Skeletal muscle tissue (tissue), 4 donors: ENCODE results near the gene BACH2. TPM values are rescaled to one million over a fixed set of nuclear protein-coding genes. Genes with fewer than 3 reads are reported as not detected.

ENCODE experiments used
- H3K27ac ChIP-seq: one replicate; pipeline ENCODE4 v1.7.0; 2013; ENCODE audit warnings: mild to moderate bottlenecking, low read depth, low read length, inconsistent platforms
- H3K27me3 ChIP-seq, 3 donors: one replicate each; pipeline ENCODE4 v1.7.0; 2013; ENCODE audit warnings: low read length in 3 of 3; ENCODE audit not compliant: control insufficient read depth in 3 of 3, insufficient read depth in 3 of 3
- H3K36me3 ChIP-seq, 3 donors: one replicate each; pipeline ENCODE4 v1.7.0; 2013; ENCODE audit warnings: low read length in 3 of 3; ENCODE audit not compliant: control insufficient read depth in 3 of 3, insufficient read depth in 3 of 3
- H3K4me1 ChIP-seq, 3 donors: one replicate each; pipeline ENCODE4 v1.7.0; 2013; ENCODE audit warnings: low read length in 3 of 3, mild to moderate bottlenecking in 3 of 3; ENCODE audit not compliant: control insufficient read depth in 3 of 3, insufficient read depth in 3 of 3
- H3K4me3 ChIP-seq, 3 donors: one replicate each; pipeline ENCODE4 v1.7.0; 2013; ENCODE audit warnings: low read length in 3 of 3
- H3K9ac ChIP-seq, 3 donors: one replicate each; pipeline ENCODE4 v1.7.0; 2013; ENCODE audit warnings: low read length in 3 of 3, mild to moderate bottlenecking in 3 of 3, moderate library complexity in 2 of 3, low read depth in 1 of 3
- H3K9me3 ChIP-seq, 3 donors: one replicate each; pipeline ENCODE4 v1.7.0; 2013; ENCODE audit warnings: low read length in 3 of 3; ENCODE audit not compliant: control insufficient read depth in 3 of 3
- total RNA-seq: library from RNA; depleted of rRNA; stranded (reverse); fragments of >200 nt; gene quantifications from one replicate; pipeline ENCODE4 v1.2.3, GENCODE V29; 2014
- donor health status: Osteomylitis.

Gene BACH2
- total RNA-seq, 1 donor from 2014 or later, result 3.7 TPM

- H3K4me3 ChIP-seq, result no peak overlapping the region
Observed at GRCh38 chr6:90323706-90324105, 27.1 kb upstream of the BACH2 start.

GRCh38 chr6:90322976-90323474, 26.4 kb upstream of the BACH2 start:
- no peak overlapping the region for H3K27ac ChIP-seq
- no peaks in the 10 kb centered on the region for H3K36me3 ChIP-seq
- H3K4me3 ChIP-seq, result no peak overlapping the region
- H3K9me3 ChIP-seq, result no peaks in the 10 kb centered on the region
- no peaks in the 10 kb centered on the region for H3K4me1 ChIP-seq
- H3K27me3 ChIP-seq, result no peaks in the 10 kb centered on the region
- H3K9ac ChIP-seq, result no peak overlapping the region

More at GRCh38 chr6:90323706-90324105, 27.1 kb upstream of the BACH2 start:
- H3K4me1 ChIP-seq, result no peaks in the 10 kb centered on the region
- H3K9ac ChIP-seq, result no peak overlapping the region
- no peak overlapping the region for H3K27ac ChIP-seq
- H3K9me3 ChIP-seq, result no peaks in the 10 kb centered on the region
- no peaks in the 10 kb centered on the region for H3K36me3 ChIP-seq
- no peaks in the 10 kb centered on the region for H3K27me3 ChIP-seq

GRCh38 chr6:90319979-90320685, 23.5 kb upstream of the BACH2 start:
- no peaks in the 10 kb centered on the region for H3K36me3 ChIP-seq
- no peaks in the 10 kb centered on the region for H3K9me3 ChIP-seq
- no peak overlapping the region for H3K9ac ChIP-seq
- no peak overlapping the region for H3K27ac ChIP-seq
- H3K4me3 ChIP-seq, result no peak overlapping the region
- no peaks in the 10 kb centered on the region for H3K27me3 ChIP-seq
- H3K4me1 ChIP-seq, result no peaks in the 10 kb centered on the region

- Histone ChIP-seq H3K9me3 (no peaks in the 10 kb centered on the region), H3K4me1 (no peaks in the 10 kb centered on the region), H3K27ac (no peak overlapping the region), H3K4me3 (no peak overlapping the region), H3K36me3 (no peaks in the 10 kb centered on the region), H3K9ac (no peak overlapping the region), H3K27me3 (no peaks in the 10 kb centered on the region)
Observed at GRCh38 chr6:90319044-90319443, 22.4 kb upstream of the BACH2 start.

GRCh38 chr6:90315986-90316385, 19.3 kb upstream of the BACH2 start:
- Histone ChIP-seq H3K4me1 (no peaks in the 10 kb centered on the region), H3K27me3 (no peaks in the 10 kb centered on the region), H3K4me3 (no peak overlapping the region), H3K9me3 (no peaks in the 10 kb centered on the region), H3K27ac (no peak overlapping the region), H3K9ac (no peak overlapping the region), H3K36me3 (no peaks in the 10 kb centered on the region)

GRCh38 chr6:90315354-90315950, 18.8 kb upstream of the BACH2 start:
- H3K9ac ChIP-seq, result no peak overlapping the region
- no peaks in the 10 kb centered on the region for H3K36me3 ChIP-seq
- no peak overlapping the region for H3K27ac ChIP-seq
- H3K27me3 ChIP-seq, result no peaks in the 10 kb centered on the region
- H3K9me3 ChIP-seq, result no peaks in the 10 kb centered on the region
- H3K4me1 ChIP-seq, result no peaks in the 10 kb centered on the region
- no peak overlapping the region for H3K4me3 ChIP-seq

- Histone ChIP-seq H3K36me3 (no peaks in the 10 kb centered on the region), H3K9ac (no peak overlapping the region), H3K27me3 (no peaks in the 10 kb centered on the region), H3K4me1 (no peaks in the 10 kb centered on the region), H3K4me3 (no peak overlapping the region), H3K27ac (no peak overlapping the region), H3K9me3 (no peaks in the 10 kb centered on the region)
Observed at GRCh38 chr6:90314514-90314913, 17.9 kb upstream of the BACH2 start.

GRCh38 chr6:90311569-90311968, 14.9 kb upstream of the BACH2 start:
- Histone ChIP-seq H3K9ac (no peak overlapping the region), H3K27ac (no peak overlapping the region), H3K27me3 (no peaks in the 10 kb centered on the region), H3K4me1 (no peaks in the 10 kb centered on the region), H3K36me3 (no peaks in the 10 kb centered on the region), H3K4me3 (no peak overlapping the region), H3K9me3 (no peaks in the 10 kb centered on the region)

GRCh38 chr6:90305800-90306448, 9.3 kb upstream of the BACH2 start:
- H3K9me3 ChIP-seq, result no peaks in the 10 kb centered on the region
- no peaks in the 10 kb centered on the region for H3K27me3 ChIP-seq
- H3K9ac ChIP-seq, result no peak overlapping the region
- no peak overlapping the region for H3K27ac ChIP-seq
- no peaks in the 10 kb centered on the region for H3K4me1 ChIP-seq
- H3K36me3 ChIP-seq, result no peaks in the 10 kb centered on the region
- no peak overlapping the region for H3K4me3 ChIP-seq

- H3K4me3 ChIP-seq, result no peak overlapping the region
- H3K9me3 ChIP-seq, result no peaks in the 10 kb centered on the region
- no peaks in the 10 kb centered on the region for H3K4me1 ChIP-seq
- H3K27me3 ChIP-seq, result no peaks in the 10 kb centered on the region
- H3K27ac ChIP-seq, result no peak overlapping the region
- no peaks in the 10 kb centered on the region for H3K36me3 ChIP-seq
- no peak overlapping the region for H3K9ac ChIP-seq
Observed at GRCh38 chr6:90304308-90304707, 7.7 kb upstream of the BACH2 start.
